A549 (cell line): ENCODE data around the gene CTNND2.

Experiments used
- PBX3 ChIP-seq: IDR thresholded peaks from 2 replicates; pipeline ENCODE4 v1.6.1; 2012
- POLR2A ChIP-seq: IDR thresholded peaks from 2 replicates; pipeline ENCODE4 v1.6.1; 2012; ENCODE audit warnings: mild to moderate bottlenecking, low read length

GRCh38 chr5:11902201-11902619 lies 2.0 kb downstream of the CTNND2 start:
- no peak for TF ChIP-seq POLR2A
- TF ChIP-seq PBX3, result no peak
